ENCODE results near the gene ARSK. TPM values are rescaled to one million over a fixed set of nuclear protein-coding genes. Genes with fewer than 3 reads are reported as not detected.

The ARSK gene
- total and polyA plus RNA-seq, 2 of the 13 experiments (the other 11 are each of a cell fraction or from before 2014, with no cell fraction given): 7.9 TPM

DNA sequence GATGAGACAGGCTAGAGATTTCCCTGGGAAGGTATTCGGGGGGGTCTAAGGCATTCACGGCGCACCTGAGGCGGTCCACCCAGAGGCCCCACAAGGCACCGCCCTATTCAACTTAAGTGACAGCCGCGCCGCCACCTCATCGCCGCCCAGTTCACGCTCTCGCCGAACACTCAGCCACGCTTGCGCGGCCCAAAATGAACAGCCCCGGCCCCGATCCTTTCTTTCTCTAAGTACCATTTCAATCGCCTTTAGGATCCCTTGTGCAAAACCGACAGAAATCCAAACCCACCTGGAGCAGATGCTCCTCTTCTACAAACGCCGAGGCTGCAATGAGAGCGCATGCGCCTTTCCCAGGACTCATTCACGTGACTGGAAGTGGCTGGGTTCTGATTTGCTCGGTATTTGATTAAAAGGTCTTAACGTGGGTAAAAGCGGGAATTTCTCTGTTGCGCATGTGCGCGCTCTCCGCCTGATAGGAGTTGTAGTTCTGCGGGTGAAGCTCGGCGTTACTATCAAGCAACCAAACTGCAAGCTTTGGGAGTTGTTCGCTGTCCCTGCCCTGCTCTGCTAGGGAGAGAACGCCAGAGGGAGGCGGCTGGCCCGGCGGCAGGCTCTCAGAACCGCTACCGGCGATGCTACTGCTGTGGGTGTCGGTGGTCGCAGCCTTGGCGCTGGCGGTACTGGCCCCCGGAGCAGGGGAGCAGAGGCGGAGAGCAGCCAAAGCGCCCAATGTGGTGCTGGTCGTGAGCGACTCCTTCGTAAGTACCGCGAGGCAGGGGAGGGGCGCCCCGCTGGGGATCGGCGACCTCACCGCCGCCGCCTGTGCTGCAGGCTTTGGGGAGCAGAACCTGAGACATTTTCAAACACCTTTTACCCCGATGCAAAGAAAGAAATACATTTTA is at the start of gene ARSK, which contains the start of gene SKIC3 (continued):
- TF ChIP-seq, protein P1, sequence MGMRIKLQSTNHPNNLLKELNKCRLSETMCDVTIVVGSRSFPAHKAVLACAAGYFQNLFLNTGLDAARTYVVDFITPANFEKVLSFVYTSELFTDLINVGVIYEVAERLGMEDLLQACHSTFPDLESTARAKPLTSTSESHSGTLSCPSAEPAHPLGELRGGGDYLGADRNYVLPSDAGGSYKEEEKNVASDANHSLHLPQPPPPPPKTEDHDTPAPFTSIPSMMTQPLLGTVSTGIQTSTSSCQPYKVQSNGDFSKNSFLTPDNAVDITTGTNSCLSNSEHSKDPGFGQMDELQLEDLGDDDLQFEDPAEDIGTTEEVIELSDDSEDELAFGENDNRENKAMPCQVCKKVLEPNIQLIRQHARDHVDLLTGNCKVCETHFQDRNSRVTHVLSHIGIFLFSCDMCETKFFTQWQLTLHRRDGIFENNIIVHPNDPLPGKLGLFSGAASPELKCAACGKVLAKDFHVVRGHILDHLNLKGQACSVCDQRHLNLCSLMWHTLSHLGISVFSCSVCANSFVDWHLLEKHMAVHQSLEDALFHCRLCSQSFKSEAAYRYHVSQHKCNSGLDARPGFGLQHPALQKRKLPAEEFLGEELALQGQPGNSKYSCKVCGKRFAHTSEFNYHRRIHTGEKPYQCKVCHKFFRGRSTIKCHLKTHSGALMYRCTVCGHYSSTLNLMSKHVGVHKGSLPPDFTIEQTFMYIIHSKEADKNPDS (CRISPR knock-in tag; IDR thresholded peaks at IDR 0.05): peak; percentile 50; the same call in 1 of the 2 replicates
- TF ChIP-seq, protein P2, sequence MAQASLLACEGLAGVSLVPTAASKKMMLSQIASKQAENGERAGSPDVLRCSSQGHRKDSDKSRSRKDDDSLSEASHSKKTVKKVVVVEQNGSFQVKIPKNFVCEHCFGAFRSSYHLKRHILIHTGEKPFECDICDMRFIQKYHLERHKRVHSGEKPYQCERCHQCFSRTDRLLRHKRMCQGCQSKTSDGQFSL (CRISPR knock-in tag; IDR thresholded peaks at IDR 0.05): no peak
- TF ChIP-seq ZNF337 (CRISPR knock-in tag; IDR thresholded peaks at IDR 0.05; ENCODE audit: borderline replicate concordance, low read depth) (no peak), PHB2 (IDR thresholded peaks at IDR 0.05; ENCODE audit: partially characterized antibody) (no peak), ZFP62 (CRISPR knock-in tag; IDR thresholded peaks at IDR 0.05) (no peak), GATAD2A (CRISPR knock-in tag; IDR thresholded peaks at IDR 0.05) (peak; percentile 52), ZNF615 (CRISPR knock-in tag; IDR thresholded peaks at IDR 0.05; ENCODE audit: borderline replicate concordance) (no peak), RBM39 (IDR thresholded peaks at IDR 0.05; ENCODE audit: low read depth, low read length, poor library complexity, severe bottlenecking) (peak; percentile 62), ZNF776 (CRISPR knock-in tag; IDR thresholded peaks at IDR 0.05) (no peak), CHD4 (IDR thresholded peaks at IDR 0.05; ENCODE audit: borderline replicate concordance, low read length) (no peak), JUN (CRISPR knock-in tag; IDR thresholded peaks at IDR 0.05) (no peak), ZFYVE20 (CRISPR knock-in tag; IDR thresholded peaks at IDR 0.05; ENCODE audit: borderline replicate concordance, low read depth) (no peak), CBFB (CRISPR knock-in tag; IDR thresholded peaks at IDR 0.05) (no peak), ETV6 (CRISPR knock-in tag; conservative IDR thresholded peaks at IDR 0.05) (peak; percentile 65; the same call in 1 of the 2 replicates)
- TF ChIP-seq, protein P3, sequence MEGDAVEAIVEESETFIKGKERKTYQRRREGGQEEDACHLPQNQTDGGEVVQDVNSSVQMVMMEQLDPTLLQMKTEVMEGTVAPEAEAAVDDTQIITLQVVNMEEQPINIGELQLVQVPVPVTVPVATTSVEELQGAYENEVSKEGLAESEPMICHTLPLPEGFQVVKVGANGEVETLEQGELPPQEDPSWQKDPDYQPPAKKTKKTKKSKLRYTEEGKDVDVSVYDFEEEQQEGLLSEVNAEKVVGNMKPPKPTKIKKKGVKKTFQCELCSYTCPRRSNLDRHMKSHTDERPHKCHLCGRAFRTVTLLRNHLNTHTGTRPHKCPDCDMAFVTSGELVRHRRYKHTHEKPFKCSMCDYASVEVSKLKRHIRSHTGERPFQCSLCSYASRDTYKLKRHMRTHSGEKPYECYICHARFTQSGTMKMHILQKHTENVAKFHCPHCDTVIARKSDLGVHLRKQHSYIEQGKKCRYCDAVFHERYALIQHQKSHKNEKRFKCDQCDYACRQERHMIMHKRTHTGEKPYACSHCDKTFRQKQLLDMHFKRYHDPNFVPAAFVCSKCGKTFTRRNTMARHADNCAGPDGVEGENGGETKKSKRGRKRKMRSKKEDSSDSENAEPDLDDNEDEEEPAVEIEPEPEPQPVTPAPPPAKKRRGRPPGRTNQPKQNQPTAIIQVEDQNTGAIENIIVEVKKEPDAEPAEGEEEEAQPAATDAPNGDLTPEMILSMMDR (CRISPR knock-in tag; IDR thresholded peaks at IDR 0.05): peak; percentile 51
- TF ChIP-seq, protein P4, sequence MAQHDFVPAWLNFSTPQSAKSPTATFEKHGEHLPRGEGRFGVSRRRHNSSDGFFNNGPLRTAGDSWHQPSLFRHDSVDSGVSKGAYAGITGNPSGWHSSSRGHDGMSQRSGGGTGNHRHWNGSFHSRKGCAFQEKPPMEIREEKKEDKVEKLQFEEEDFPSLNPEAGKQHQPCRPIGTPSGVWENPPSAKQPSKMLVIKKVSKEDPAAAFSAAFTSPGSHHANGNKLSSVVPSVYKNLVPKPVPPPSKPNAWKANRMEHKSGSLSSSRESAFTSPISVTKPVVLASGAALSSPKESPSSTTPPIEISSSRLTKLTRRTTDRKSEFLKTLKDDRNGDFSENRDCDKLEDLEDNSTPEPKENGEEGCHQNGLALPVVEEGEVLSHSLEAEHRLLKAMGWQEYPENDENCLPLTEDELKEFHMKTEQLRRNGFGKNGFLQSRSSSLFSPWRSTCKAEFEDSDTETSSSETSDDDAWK (CRISPR knock-in tag; IDR thresholded peaks at IDR 0.05): no peak
- TF ChIP-seq, protein P5, sequence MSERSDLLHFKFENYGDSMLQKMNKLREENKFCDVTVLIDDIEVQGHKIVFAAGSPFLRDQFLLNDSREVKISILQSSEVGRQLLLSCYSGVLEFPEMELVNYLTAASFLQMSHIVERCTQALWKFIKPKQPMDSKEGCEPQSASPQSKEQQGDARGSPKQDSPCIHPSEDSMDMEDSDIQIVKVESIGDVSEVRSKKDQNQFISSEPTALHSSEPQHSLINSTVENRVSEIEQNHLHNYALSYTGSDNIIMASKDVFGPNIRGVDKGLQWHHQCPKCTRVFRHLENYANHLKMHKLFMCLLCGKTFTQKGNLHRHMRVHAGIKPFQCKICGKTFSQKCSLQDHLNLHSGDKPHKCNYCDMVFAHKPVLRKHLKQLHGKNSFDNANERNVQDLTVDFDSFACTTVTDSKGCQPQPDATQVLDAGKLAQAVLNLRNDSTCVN (CRISPR knock-in tag; IDR thresholded peaks at IDR 0.05; ENCODE audit: borderline replicate concordance): peak; percentile 59; the same call in 1 of the 2 replicates
- TF ChIP-seq, protein P6, sequence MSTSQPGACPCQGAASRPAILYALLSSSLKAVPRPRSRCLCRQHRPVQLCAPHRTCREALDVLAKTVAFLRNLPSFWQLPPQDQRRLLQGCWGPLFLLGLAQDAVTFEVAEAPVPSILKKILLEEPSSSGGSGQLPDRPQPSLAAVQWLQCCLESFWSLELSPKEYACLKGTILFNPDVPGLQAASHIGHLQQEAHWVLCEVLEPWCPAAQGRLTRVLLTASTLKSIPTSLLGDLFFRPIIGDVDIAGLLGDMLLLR (CRISPR knock-in tag; IDR thresholded peaks at IDR 0.05): no peak

Data from HepG2 (cell line).